ENCODE results near the gene GALNT14. TPM values are rescaled to one million over a fixed set of nuclear protein-coding genes. Genes with fewer than 3 reads are reported as not detected.

GALNT14 gene
- total and polyA plus RNA-seq, 4 donors, result 0.85 to 2.8 (median 2.4) TPM

DNA sequence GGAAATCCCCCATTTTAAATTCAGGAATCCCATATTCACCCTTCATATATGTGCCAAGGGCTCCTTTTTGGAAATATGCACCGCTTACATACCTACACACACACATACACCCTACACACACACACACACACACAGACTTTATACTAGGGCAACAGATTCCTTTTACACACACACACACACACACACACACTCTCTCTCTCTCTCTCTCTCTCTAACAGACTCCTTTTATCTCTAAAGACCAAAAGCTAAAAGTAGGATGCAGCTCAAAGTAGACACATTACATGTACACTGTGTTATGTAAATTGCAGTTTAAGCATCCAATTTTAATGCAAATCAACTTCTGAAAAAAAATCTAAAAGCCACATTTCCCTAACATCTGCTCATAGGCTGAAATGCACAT lies 200.0 kb downstream of the GALNT14 start:
- Histone ChIP-seq H3K9ac (ENCODE audit: insufficient read depth in 1 of 2, low read length in 2 of 2) (no peak overlapping the region), H3K36me3 (ENCODE audit: control insufficient read depth in 4 of 4, insufficient read depth in 4 of 4, low read length in 4 of 4) (no peaks in the 10 kb centered on the region), H3K27ac (ENCODE audit: low read depth in 1 of 2, low read length in 1 of 2) (no peak overlapping the region), H3K4me1 (ENCODE audit: control insufficient read depth in 5 of 5, insufficient read depth in 5 of 5, low read length in 5 of 5) (peaks cover 0 to 6% (median 0%) of the 10 kb centered on the region in 5 donors), H3K27me3 (ENCODE audit: control insufficient read depth in 3 of 3, insufficient read depth in 3 of 3, low read length in 2 of 3) (no peaks in the 10 kb centered on the region), H3K4me3 (no peak overlapping the region), H3K9me3 (ENCODE audit: control insufficient read depth in 4 of 4, insufficient read depth in 3 of 4, low read length in 3 of 4) (no peaks in the 10 kb centered on the region)
- no peak for DNase-seq
- WGBS, 2 donors, result 87 to 97% methylated on average over 1 of the region's 1 CpG
- TF ChIP-seq, protein P1, sequence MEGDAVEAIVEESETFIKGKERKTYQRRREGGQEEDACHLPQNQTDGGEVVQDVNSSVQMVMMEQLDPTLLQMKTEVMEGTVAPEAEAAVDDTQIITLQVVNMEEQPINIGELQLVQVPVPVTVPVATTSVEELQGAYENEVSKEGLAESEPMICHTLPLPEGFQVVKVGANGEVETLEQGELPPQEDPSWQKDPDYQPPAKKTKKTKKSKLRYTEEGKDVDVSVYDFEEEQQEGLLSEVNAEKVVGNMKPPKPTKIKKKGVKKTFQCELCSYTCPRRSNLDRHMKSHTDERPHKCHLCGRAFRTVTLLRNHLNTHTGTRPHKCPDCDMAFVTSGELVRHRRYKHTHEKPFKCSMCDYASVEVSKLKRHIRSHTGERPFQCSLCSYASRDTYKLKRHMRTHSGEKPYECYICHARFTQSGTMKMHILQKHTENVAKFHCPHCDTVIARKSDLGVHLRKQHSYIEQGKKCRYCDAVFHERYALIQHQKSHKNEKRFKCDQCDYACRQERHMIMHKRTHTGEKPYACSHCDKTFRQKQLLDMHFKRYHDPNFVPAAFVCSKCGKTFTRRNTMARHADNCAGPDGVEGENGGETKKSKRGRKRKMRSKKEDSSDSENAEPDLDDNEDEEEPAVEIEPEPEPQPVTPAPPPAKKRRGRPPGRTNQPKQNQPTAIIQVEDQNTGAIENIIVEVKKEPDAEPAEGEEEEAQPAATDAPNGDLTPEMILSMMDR (IDR thresholded peaks at IDR 0.05; ENCODE audit: control extremely low read depth, extremely low read depth), result no peak
- ATAC-seq (ENCODE audit: insufficient read depth, low FRiP score), result no peak

GRCh38 chr2:30936977-30937376 lies 201.3 kb downstream of the GALNT14 start:
- Histone ChIP-seq H3K27me3 (ENCODE audit: control insufficient read depth in 3 of 3, insufficient read depth in 3 of 3, low read length in 2 of 3) (no peaks in the 10 kb centered on the region), H3K4me1 (ENCODE audit: control insufficient read depth in 5 of 5, insufficient read depth in 5 of 5, low read length in 5 of 5) (peaks cover 0 to 6% (median 0%) of the 10 kb centered on the region in 5 donors), H3K27ac (ENCODE audit: low read depth in 1 of 2, low read length in 1 of 2) (no peak overlapping the region), H3K4me3 (no peak overlapping the region), H3K36me3 (ENCODE audit: control insufficient read depth in 4 of 4, insufficient read depth in 4 of 4, low read length in 4 of 4) (no peaks in the 10 kb centered on the region), H3K9ac (ENCODE audit: insufficient read depth in 1 of 2, low read length in 2 of 2) (no peak overlapping the region), H3K9me3 (ENCODE audit: control insufficient read depth in 4 of 4, insufficient read depth in 3 of 4, low read length in 3 of 4) (no peaks in the 10 kb centered on the region)
- DNase-seq, result no peak
- no peak for ATAC-seq (ENCODE audit: insufficient read depth, low FRiP score)
- 82 to 93% methylated on average over 2 of the region's 2 CpGs for WGBS, 2 donors
- TF ChIP-seq, protein P1 (IDR thresholded peaks at IDR 0.05; ENCODE audit: control extremely low read depth, extremely low read depth), result no peak

GRCh38 chr2:30935795-30936194 lies 202.4 kb downstream of the GALNT14 start:
- Histone ChIP-seq H3K4me1 (ENCODE audit: control insufficient read depth in 5 of 5, insufficient read depth in 5 of 5, low read length in 5 of 5) (peaks cover 0 to 6% (median 0%) of the 10 kb centered on the region in 5 donors), H3K9ac (ENCODE audit: insufficient read depth in 1 of 2, low read length in 2 of 2) (no peak overlapping the region), H3K9me3 (ENCODE audit: control insufficient read depth in 4 of 4, insufficient read depth in 3 of 4, low read length in 3 of 4) (no peaks in the 10 kb centered on the region), H3K36me3 (ENCODE audit: control insufficient read depth in 4 of 4, insufficient read depth in 4 of 4, low read length in 4 of 4) (no peaks in the 10 kb centered on the region), H3K27ac (ENCODE audit: low read depth in 1 of 2, low read length in 1 of 2) (no peak overlapping the region), H3K27me3 (ENCODE audit: control insufficient read depth in 3 of 3, insufficient read depth in 3 of 3, low read length in 2 of 3) (no peaks in the 10 kb centered on the region), H3K4me3 (no peak overlapping the region)
- 73 to 80% methylated on average over 8 of the region's 8 CpGs for WGBS, 2 donors
- ATAC-seq (ENCODE audit: insufficient read depth, low FRiP score), result no peak
- DNase-seq, result no peak
- TF ChIP-seq, protein P1 (IDR thresholded peaks at IDR 0.05; ENCODE audit: control extremely low read depth, extremely low read depth), result no peak

DNA sequence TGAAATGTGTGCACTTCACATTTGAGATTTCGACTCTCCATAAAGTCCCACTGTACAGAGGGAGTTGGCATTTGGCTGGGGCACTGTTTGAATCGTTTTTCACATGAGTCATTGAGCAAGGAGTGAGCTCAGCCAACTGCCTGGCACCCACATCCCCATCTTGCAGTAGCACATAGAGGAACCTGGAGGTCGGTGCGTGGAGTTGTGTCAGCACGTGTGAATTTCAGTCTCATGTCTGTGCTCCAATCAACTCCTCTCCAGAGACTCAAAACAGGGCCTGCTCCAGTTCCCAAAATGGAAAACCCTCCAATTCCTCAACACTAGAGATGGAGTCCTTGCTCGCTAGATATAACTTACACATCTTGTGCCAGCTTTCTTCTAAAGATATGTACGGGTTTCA lies 204.2 kb downstream of the GALNT14 start:
- no peak for ATAC-seq (ENCODE audit: insufficient read depth, low FRiP score)
- TF ChIP-seq, protein P1 (IDR thresholded peaks at IDR 0.05; ENCODE audit: control extremely low read depth, extremely low read depth), result no peak
- Histone ChIP-seq H3K9me3 (ENCODE audit: control insufficient read depth in 4 of 4, insufficient read depth in 3 of 4, low read length in 3 of 4) (no peaks in the 10 kb centered on the region), H3K27ac (ENCODE audit: low read depth in 1 of 2, low read length in 1 of 2) (no peak overlapping the region), H3K4me3 (no peak overlapping the region), H3K9ac (ENCODE audit: insufficient read depth in 1 of 2, low read length in 2 of 2) (no peak overlapping the region), H3K4me1 (ENCODE audit: control insufficient read depth in 5 of 5, insufficient read depth in 5 of 5, low read length in 5 of 5) (no peaks in the 10 kb centered on the region), H3K27me3 (ENCODE audit: control insufficient read depth in 3 of 3, insufficient read depth in 3 of 3, low read length in 2 of 3) (no peaks in the 10 kb centered on the region), H3K36me3 (ENCODE audit: control insufficient read depth in 4 of 4, insufficient read depth in 4 of 4, low read length in 4 of 4) (no peaks in the 10 kb centered on the region)
- DNase-seq, result no peak
- 46 to 79% methylated on average over 7 of the region's 7 CpGs for WGBS, 2 donors
